Superior temporal gyrus (tissue), 1 donor: Measurements from ENCODE around the gene ASMTL.
"Not testable (repeated sequence)": the region's sequence is repeated elsewhere in the genome, so short reads cannot be mapped to it uniquely, and the experiment has no call there.

Experiments used
- DNase-seq: peaks from one replicate; pipeline ENCODE4 v3.0.0-alpha.2; 2016; ENCODE audit errors: extremely low spot score

Gene ASMTL

DNA sequence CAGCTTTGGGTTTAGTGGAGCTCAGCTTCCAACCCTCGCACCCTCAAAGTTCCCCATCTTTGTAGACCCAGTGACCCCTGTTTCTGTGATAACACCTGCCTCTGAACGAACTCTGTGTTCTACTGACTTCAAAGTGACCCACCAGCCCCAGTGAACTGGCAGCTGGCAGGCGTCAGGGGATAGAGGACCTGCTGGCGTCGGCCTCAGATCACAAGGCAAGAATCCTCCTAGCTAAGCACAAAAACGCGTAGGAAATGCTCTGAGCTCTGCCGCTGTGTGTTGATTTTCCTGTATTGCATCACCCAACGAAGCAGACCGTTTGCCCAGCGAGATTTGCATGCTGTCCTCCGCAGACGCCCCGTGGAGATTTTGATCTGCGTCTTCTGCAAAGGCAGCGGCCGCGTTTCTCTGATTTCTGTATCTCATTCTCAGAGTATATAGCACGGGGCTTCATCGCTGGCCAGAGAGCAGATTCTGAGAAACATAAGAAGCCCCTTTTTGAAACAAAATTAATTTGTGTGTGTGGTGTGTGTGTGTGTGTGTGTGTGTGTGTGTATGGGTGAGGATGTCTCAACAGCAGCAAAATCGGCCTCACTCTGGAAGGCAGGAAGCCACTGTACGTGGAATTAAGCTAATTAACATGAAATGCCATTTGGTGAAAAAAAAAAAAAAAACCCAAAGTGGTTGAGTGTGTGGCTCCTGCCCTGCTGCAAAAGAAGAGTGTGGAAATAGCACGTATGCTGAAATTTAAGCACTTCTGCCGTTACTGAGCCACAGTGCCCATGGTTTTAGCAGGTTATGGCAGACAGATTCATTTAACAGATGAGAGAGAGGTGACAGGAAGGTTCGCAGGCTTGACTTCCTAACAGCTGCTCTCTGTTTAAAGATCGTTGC is 29.2 kb upstream of the ASMTL start:
- DNase-seq = peak; percentile 16

- DNase-seq = no peak
Measured at GRCh38 chrX:1480082-1480785, 27.5 kb upstream of the ASMTL start.

DNA sequence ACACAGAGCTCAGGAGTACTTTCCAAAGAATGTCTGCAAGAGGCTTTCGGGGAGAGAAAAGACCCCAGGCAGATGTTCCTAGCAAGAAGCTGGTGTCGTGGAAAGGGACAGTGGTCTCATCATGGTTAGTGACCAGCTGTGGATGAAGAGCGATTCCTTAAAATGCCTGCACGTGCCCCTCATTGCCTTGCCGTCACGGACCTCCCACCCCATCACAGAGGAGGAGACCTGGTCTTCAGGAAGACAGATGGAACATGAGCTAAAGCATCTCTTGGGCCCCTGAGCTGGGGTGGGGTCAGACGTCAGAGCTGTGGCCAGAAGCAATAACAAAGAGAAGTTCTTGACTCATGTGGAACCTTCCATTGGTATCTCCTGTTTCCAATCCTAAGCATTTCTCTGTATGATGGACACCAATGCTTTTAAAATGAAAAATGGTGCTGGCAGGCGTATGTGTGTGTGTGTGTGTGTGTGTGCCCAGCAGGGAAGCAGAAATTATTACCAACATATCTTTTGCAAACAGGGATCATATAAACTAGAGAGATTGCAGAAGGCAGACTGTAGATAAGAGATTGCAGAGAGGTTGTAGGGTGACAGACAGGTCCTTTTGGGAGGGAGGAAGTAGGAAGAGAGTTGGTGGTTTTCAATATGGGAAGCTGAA is 25.2 kb upstream of the ASMTL start:
- no peak for DNase-seq

DNA sequence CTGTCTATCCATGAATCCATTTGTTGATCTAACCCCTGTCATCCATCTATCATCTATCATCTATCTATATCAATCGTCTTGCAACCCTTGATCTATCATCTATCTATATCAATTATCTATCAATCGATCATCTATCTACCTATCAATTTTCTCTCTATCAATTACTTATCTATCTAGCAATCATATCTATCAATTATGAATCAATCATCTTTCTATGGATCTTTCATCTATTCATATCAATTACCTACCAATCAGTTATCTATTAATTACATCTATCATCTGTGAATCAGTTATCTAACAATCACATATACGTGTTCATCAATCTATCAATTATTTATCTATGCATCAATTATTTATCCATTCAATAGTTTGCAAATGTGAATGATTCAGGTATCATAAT is 24.5 kb upstream of the ASMTL start:
- no peak for DNase-seq

DNA sequence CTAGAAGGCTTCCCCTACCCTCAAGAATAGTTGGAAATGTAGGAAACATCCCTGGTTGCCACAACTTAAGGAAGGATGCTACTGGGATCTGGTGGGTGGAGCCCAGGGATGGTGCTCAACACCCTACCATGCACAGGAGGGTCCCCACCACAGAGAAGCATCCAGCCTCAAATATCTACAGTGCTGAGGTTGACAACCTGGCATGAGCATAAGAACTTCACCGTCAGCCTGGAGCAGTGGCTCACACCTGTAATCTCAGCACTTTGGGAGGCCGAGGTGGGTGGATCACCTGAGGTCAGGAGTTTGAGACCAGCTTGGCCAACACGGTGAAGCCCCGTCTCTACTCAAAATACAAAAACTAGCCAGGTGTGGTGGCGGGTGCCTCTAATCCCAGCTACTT is 24.0 kb upstream of the ASMTL start:
- DNase-seq = no peak

DNA sequence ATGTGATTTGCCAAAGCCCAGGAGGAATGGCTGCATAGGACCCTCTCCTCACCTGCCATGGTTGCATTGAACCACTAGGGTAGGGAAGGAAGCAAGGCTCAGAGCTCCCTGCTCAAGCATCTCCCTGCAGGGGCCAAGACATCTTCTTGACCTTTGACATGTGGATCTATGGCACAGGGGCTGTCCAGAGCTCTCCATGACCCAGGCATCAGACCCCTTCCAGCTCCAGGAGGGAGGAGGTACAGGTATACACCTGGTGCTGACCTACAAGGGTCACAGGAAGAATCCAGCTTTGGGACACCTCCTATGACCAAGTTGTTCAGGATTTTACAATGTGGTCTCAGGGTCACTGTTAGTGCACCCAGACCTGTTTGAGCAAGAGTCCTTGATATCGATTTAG is 23.2 kb upstream of the ASMTL start:
- DNase-seq = no peak

- DNase-seq = no peak
Measured at GRCh38 chrX:1475481-1475880, 22.8 kb upstream of the ASMTL start.

DNA sequence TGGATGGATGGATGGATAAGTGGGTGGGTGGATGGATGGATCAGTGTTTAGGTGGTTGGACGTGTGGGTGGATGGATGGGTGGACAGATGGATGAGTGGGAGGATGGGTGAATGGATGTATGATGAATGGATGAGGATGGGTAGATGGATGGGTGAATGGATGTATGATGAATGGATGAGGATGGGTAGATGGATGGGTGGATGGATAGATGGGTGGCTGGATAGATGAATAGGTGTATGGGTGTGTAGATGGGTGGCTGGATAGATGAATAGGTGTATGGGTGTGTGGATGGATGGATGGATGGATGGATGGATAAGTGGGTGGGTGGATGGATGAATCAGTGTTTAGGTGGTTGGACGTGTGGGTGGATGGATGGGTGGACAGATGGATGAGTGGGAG is 21.9 kb upstream of the ASMTL start:
- not testable (repeated sequence) for DNase-seq

DNA sequence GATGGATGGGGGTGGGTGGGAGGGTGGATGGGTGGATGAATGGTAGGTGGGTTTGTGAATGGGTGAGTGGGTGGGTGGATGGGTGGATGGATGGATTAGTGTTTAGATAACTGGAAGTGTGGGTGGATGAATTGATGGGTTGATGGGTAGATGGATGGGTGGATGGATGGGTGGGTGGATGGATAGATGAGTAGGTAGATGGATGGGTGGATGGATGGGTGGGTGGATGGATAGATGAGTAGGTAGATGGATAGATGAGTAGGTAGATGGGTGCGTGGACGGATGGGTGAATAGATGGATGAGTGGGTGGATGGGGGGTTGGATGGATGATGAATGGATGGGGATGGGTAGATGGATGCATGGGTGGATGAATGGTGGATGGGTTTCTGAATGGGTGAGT is 20.3 kb upstream of the ASMTL start:
- no peak for DNase-seq

- DNase-seq = no peak
Measured at GRCh38 chrX:1468250-1468772, 15.6 kb upstream of the ASMTL start.

DNA sequence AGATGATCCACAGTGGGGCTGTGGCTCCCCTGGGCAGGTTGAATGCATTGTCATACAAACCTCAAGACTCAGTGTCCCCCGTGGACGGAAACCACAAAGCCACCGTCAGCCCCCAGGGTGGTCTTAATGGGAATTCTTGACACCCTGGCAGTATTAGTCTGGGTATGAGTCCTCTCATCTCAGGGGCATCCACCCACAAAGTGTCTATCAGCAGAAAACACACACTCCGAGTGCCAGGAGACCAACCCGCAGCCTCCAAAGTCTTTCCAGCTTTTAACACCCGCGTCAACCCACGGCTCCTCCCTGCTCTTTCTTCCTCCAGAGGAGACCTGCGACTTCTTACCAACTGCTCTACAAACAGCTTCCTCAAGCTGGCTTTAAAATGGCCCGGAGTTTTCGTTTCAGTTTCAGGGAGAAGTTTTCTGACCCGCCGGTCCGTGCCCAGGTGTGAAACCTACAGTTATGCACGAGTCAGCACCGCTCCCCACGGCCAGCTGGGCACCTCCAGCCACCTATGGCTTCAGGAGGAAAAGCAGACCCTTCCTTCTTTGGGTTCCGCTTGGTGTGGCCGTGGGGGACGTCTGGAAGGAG is 14.4 kb upstream of the ASMTL start:
- DNase-seq = no peak

DNA sequence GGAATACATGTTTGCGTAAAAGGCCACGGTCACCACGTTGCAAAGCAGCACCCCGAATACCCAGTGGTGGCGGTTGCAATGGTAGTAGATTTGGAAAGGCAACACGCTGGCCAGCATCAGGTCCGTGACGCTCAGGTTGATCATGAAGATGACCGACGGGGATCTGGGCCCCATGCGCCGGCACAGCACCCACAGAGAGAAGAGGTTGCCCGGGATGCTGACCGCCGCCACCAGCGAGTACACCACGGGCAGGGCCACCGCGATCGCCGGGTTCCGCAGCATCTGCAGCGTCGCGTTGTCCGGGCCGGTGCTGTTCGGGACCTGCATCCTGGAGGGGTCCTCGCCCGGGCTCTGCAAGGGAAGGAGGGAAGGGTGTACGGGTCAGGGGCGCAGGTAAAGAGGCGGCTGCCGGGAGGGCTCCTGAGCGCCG is 13.5 kb upstream of the ASMTL start:
- DNase-seq = no peak

DNA sequence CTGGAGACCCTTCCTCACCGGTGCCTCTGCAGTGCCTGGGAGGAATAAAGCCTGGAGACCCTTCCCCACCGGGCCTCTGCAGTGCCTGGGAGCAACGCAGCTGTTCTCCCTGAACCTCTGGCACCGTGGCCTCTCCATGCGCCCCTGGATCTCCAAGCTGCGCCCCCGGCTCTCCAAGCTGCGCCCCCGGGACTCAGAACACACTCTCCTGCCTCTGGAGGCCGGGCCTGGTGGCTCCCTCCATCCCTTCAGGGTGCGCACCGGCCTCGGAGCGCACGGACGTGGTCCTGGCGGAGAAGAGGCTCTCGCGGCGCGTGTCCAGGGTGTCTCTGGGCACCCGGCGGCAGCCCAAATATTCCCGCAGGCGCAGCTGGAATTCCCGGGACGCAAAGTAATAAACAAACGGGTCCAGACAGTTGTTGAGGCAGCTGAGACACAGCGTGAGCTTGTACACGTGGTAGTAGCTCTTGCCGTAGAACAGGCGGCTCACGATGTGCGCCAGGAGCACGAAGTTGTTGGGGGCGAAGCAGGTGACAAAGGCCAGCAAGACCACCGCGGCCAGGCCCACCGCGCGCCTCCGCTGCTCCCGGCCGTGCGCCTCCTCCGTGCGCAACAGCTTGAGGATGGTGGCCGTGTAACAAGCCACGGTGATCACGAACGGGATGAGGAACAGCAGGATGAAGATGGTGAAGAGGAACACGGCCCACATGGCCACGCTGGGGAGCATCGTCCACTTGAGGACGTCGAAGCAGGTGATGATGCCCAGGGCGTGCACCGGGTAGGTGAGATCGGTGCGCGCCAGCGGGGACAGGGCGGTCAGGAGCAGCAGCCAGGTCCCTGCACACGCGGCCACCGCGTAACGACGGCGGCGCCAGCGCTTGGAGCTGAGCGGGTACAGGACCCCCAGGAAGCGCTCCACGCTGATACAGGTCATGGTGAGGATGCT is 12.8 kb upstream of the ASMTL start:
- DNase-seq = no peak

- no peak for DNase-seq
Measured at GRCh38 chrX:1464971-1465285, 12.2 kb upstream of the ASMTL start.

- no peak for DNase-seq
Measured at GRCh38 chrX:1464041-1464970, 11.6 kb upstream of the ASMTL start.

DNA sequence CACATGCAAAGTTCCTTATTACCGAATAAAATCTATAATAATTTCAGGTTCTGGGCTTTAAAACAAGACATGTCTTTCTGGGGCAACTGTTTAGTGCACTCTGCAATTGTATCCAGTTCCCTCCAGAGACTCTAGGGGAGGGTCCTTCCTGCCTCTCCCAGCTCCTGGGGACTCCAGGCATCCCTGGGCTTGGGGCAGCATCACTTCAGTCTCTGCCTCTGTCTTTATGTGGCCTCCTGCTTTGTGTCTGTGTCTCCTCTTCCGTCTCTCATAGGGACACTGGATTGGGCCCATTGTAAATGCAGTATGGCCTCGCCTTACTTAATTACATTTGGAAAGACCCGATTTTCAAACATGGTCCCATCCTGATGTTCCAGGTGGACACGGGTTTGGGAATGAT is 10.9 kb upstream of the ASMTL start:
- no peak for DNase-seq

GRCh38 chrX:1462596-1463251 is 10.0 kb upstream of the ASMTL start:
- DNase-seq = no peak

DNA sequence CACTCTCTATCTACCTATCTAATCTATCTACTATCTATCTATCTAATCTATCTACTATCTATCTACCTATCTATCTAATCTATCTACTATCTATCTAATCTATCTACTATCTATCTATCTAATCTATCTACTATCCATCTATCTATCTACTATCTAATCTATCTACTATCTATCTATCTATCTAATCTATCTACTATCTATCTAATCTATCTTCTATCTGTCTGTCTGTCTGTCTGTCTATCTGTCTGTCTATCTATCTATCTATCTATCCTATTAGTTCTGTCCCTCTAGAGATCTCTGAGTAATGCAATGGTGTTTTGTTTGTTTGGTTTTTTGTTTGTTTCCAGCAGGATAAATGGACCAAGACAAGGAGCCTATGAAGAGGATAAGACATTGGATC is 9.4 kb upstream of the ASMTL start:
- no peak for DNase-seq

DNA sequence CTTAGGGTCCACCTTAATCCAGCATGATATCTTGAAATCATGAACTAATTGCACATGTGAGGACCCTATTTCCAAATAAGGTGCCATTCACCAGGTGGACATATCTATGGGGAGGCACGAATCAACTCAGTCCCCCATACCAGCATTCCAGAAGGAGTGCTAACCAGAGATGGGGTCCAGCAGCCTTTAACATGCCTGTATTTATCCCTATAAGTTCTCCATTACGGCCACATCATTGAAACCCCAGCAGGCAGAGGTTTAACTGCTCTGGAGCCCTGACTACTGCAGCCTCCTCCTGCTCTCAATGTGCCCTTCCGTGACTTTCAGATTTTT is 3.2 kb upstream of the ASMTL start:
- no peak for DNase-seq
